Immature natural killer cell (primary cell): ENCODE measurements around the gene PDK3. TPM values are rescaled to one million over a fixed set of nuclear protein-coding genes. Genes with fewer than 3 reads are reported as not detected.

Experiments
- DNase-seq, 3 donors: peaks; one replicate each; pipeline ENCODE4 v3.0.0; 2022; ENCODE audit warnings: mixed read lengths in 1 of 3
- H3K27ac Mint-ChIP-seq, 6 donors: one replicate each; pipeline ENCODE4 v1.8.0; 2020; ENCODE audit warnings: mixed read lengths in 6 of 6, mild to moderate bottlenecking in 5 of 6, inconsistent platforms in 4 of 6, moderate library complexity in 3 of 6
- H3K27me3 Mint-ChIP-seq, 3 donors: one replicate each; pipeline ENCODE4 v1.8.0; 2020 to 2021; ENCODE audit warnings: low read depth in 3 of 3, mild to moderate bottlenecking in 3 of 3, mixed read lengths in 3 of 3, moderate library complexity in 3 of 3, inconsistent platforms in 1 of 3
- H3K36me3 Mint-ChIP-seq, 3 donors: one replicate each; pipeline ENCODE4 v1.8.0; 2020; ENCODE audit warnings: mixed read lengths in 3 of 3, inconsistent platforms in 2 of 3, mild to moderate bottlenecking in 2 of 3
- H3K4me1 Mint-ChIP-seq, 2 donors: one replicate each; pipeline ENCODE4 v1.8.0; 2020; ENCODE audit warnings: inconsistent platforms in 2 of 2, mild to moderate bottlenecking in 2 of 2, mixed read lengths in 2 of 2, moderate library complexity in 1 of 2
- H3K4me3 Mint-ChIP-seq, 5 donors: one replicate each; pipeline ENCODE4 v1.8.0; 2020; ENCODE audit warnings: mild to moderate bottlenecking in 5 of 5, mixed read lengths in 5 of 5, inconsistent platforms in 3 of 5, moderate library complexity in 3 of 5
- H3K9me3 Mint-ChIP-seq, 6 donors: one replicate each; pipeline ENCODE4 v1.8.0; 2020; ENCODE audit warnings: mild to moderate bottlenecking in 6 of 6, mixed read lengths in 6 of 6, inconsistent platforms in 4 of 6, moderate library complexity in 3 of 6
- polyA plus RNA-seq, 3 donors: library from polyadenylated mRNA; unstranded; fragments of 300-500 nt; fragmentation: Illumina TruSeq; gene quantifications; one replicate each; pipeline ENCODE4 v1.2.3, GENCODE V29; 2021

Gene PDK3
- polyA plus RNA-seq, 3 donors from 2014 or later: 48.4 to 65.8 (median 59.6) TPM

- H3K9me3 Mint-ChIP-seq: no peaks in the 10 kb centered on the region
- H3K4me1 Mint-ChIP-seq: peaks cover 15 to 16% of the 10 kb centered on the region in 2 donors
- peaks cover 0 to 1% (median 0%) of the 10 kb centered on the region in 3 donors for H3K27me3 Mint-ChIP-seq
- H3K36me3 Mint-ChIP-seq: no peaks in the 10 kb centered on the region
- DNase-seq: no peak
- H3K27ac Mint-ChIP-seq: no peak overlapping the region
- H3K4me3 Mint-ChIP-seq: no peak overlapping the region
Measured at GRCh38 chrX:24487571-24487970, 22.5 kb downstream of the PDK3 start.

DNA sequence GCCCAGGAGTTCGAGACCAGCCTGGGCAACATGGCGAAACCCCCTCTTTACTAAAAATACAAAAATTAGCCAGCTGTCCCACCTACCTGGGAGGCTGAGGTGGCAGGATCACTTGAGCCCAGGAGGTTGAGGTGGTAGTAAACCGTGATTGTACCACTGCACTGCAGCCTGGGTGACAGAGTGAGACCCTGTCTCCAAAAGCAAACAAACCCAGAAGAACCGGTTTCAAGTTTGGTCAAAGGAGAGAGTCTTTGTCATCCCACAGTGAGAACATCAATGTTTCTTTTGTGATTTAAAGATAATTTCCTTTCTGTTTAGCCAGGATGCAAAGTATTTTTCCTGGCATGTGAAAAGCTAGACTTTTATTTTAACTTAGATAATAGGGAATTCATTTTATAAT is 26.7 kb downstream of the PDK3 start:
- Mint-ChIP-seq H3K9me3 (no peaks in the 10 kb centered on the region), H3K27ac (peak overlapping the region in 1 of 6 donors; percentile 61), H3K4me3 (no peak overlapping the region), H3K27me3 (no peaks in the 10 kb centered on the region), H3K36me3 (no peaks in the 10 kb centered on the region), H3K4me1 (peaks cover 32% of the 10 kb centered on the region in 2 donors)
- DNase-seq: no peak

- Mint-ChIP-seq H3K9me3 (no peaks in the 10 kb centered on the region), H3K36me3 (no peaks in the 10 kb centered on the region), H3K4me1 (peaks cover 43% of the 10 kb centered on the region in 2 donors), H3K27me3 (peaks cover 0 to 4% (median 0%) of the 10 kb centered on the region in 3 donors), H3K4me3 (peak overlapping the region; percentile 21 to 77 (median 53)), H3K27ac (peak overlapping the region; percentile 84 to 90 (median 86))
- DNase-seq: no peak
Measured at GRCh38 chrX:24493740-24494581, 28.9 kb downstream of the PDK3 start.

- H3K27me3 Mint-ChIP-seq: peaks cover 0 to 4% (median 0%) of the 10 kb centered on the region in 3 donors
- peak; percentile 28 to 52 (median 30) for DNase-seq
- H3K27ac Mint-ChIP-seq: peak overlapping the region; percentile 84 to 90 (median 86)
- no peaks in the 10 kb centered on the region for H3K9me3 Mint-ChIP-seq
- no peaks in the 10 kb centered on the region for H3K36me3 Mint-ChIP-seq
- peak overlapping the region; percentile 3 to 77 (median 53) for H3K4me3 Mint-ChIP-seq
- H3K4me1 Mint-ChIP-seq: peaks cover 43 to 49% of the 10 kb centered on the region in 2 donors
Measured at GRCh38 chrX:24494647-24495075, 29.6 kb downstream of the PDK3 start.

DNA sequence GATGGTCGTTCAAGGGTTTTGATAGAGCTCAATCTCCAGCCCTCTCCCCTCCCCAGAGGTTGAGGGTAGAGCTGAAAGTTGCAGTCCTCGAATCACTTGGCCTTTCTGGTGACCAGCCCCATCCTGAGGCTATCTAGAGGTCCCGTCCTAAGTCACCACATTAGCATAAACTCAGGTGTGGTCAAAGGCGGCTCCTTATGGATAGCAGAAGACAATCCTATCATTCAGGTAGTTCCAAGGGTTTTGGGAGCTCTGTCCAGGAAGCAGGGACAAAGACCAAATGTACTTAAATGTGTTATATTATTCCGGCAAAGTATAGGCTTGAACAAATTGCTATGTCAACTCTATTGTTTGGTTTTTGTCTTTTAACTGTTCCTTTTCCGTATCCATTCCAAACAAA is 30.6 kb downstream of the PDK3 start:
- no peak overlapping the region for H3K4me3 Mint-ChIP-seq
- H3K4me1 Mint-ChIP-seq: peaks cover 41 to 49% of the 10 kb centered on the region in 2 donors
- DNase-seq: no peak
- H3K27me3 Mint-ChIP-seq: peaks cover 0 to 7% (median 0%) of the 10 kb centered on the region in 3 donors
- peak overlapping the region in 3 of 6 donors; percentile 28 to 86 (median 33) for H3K27ac Mint-ChIP-seq
- no peaks in the 10 kb centered on the region for H3K36me3 Mint-ChIP-seq
- H3K9me3 Mint-ChIP-seq: no peaks in the 10 kb centered on the region

DNA sequence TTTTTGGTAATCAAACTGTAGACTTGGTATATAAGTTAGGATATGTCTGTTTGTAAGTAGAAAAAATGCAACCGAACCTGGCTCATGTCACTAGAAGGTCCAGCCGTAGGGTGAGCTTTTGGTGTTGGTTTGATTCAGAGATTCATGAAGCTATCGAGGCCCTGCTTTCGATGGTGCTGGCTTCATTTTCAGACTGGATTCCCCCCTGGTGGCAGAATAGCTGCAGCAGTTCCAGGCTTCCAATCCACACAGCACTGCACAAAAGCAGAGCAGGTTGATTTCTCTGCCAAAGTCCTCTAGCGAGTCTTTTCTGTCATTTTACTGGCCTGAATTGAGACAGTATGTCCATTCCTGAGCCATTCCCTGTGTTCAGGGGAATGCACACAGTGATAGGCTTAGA is 33.1 kb downstream of the PDK3 start:
- H3K4me1 Mint-ChIP-seq: peaks cover 37 to 44% of the 10 kb centered on the region in 2 donors
- peaks cover 0 to 7% (median 0%) of the 10 kb centered on the region in 3 donors for H3K27me3 Mint-ChIP-seq
- peak overlapping the region in 3 of 5 donors; percentile 52 to 62 (median 59) for H3K4me3 Mint-ChIP-seq
- H3K9me3 Mint-ChIP-seq: no peaks in the 10 kb centered on the region
- DNase-seq: peak in 2 of 3 donors; percentile 12 to 23
- no peaks in the 10 kb centered on the region for H3K36me3 Mint-ChIP-seq
- peak overlapping the region; percentile 71 to 79 (median 74) for H3K27ac Mint-ChIP-seq

GRCh38 chrX:24498975-24499374 is 33.9 kb downstream of the PDK3 start:
- H3K9me3 Mint-ChIP-seq: no peaks in the 10 kb centered on the region
- H3K27me3 Mint-ChIP-seq: peaks cover 0 to 7% (median 0%) of the 10 kb centered on the region in 3 donors
- peak overlapping the region in 4 of 6 donors; percentile 71 to 78 (median 74) for H3K27ac Mint-ChIP-seq
- peak overlapping the region in 2 of 5 donors; percentile 20 to 48 for H3K4me3 Mint-ChIP-seq
- peaks cover 29 to 36% of the 10 kb centered on the region in 2 donors for H3K4me1 Mint-ChIP-seq
- H3K36me3 Mint-ChIP-seq: no peaks in the 10 kb centered on the region
- peak; percentile 30 to 43 (median 42) for DNase-seq

GRCh38 chrX:24506082-24506481 is 41.0 kb downstream of the PDK3 start:
- Mint-ChIP-seq H3K27me3 (peaks cover 0 to 2% (median 2%) of the 10 kb centered on the region in 3 donors), H3K36me3 (peaks cover 0 to 18% (median 9%) of the 10 kb centered on the region in 3 donors), H3K4me3 (no peak overlapping the region), H3K27ac (peak overlapping the region in 2 of 6 donors; percentile 25 to 58), H3K9me3 (no peaks in the 10 kb centered on the region), H3K4me1 (peaks cover 2 to 7% of the 10 kb centered on the region in 2 donors)
- no peak for DNase-seq

GRCh38 chrX:24508375-24508774 is 43.3 kb downstream of the PDK3 start:
- H3K36me3 Mint-ChIP-seq: peaks cover 0 to 18% (median 12%) of the 10 kb centered on the region in 3 donors
- no peak overlapping the region for H3K27ac Mint-ChIP-seq
- H3K27me3 Mint-ChIP-seq: peaks cover 0 to 2% (median 2%) of the 10 kb centered on the region in 3 donors
- DNase-seq: no peak
- H3K4me1 Mint-ChIP-seq: peaks cover 2 to 7% of the 10 kb centered on the region in 2 donors
- H3K4me3 Mint-ChIP-seq: no peak overlapping the region
- no peaks in the 10 kb centered on the region for H3K9me3 Mint-ChIP-seq

DNA sequence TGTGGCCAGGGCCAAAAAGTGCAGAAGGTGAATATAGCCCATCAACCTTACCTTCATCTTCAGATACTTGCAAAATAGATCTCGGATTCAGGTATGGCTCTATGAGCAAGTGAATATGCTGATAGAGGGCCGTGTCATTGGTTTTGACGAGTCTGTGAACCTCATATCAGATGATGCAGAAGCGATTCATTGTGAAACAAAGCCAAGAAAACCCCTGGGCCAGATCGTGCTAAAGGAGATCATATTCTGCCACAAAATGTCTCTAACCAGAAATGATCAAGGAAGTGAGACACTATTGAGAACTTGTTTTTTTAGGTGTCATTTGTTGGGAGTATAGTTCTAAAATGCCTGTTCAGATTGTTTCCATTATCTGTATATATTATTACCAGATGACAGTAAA is 48.3 kb downstream of the PDK3 start:
- Mint-ChIP-seq H3K4me3 (no peak overlapping the region), H3K27ac (peak overlapping the region in 1 of 6 donors; percentile 18), H3K9me3 (peaks cover 0 to 4% (median 0%) of the 10 kb centered on the region in 6 donors), H3K4me1 (no peaks in the 10 kb centered on the region), H3K36me3 (peaks cover 0 to 11% (median 5%) of the 10 kb centered on the region in 3 donors), H3K27me3 (peaks cover 0 to 2% (median 0%) of the 10 kb centered on the region in 3 donors)
- no peak for DNase-seq

- peaks cover 0 to 4% (median 0%) of the 10 kb centered on the region in 6 donors for H3K9me3 Mint-ChIP-seq
- H3K4me1 Mint-ChIP-seq: no peaks in the 10 kb centered on the region
- peaks cover 0 to 2% (median 0%) of the 10 kb centered on the region in 3 donors for H3K27me3 Mint-ChIP-seq
- no peak overlapping the region for H3K4me3 Mint-ChIP-seq
- no peak for DNase-seq
- peaks cover 0 to 10% (median 0%) of the 10 kb centered on the region in 3 donors for H3K36me3 Mint-ChIP-seq
- H3K27ac Mint-ChIP-seq: peak overlapping the region in 2 of 6 donors; percentile 27 to 41
Measured at GRCh38 chrX:24515447-24515846, 50.4 kb downstream of the PDK3 start.

GRCh38 chrX:24520472-24520871 is 55.4 kb downstream of the PDK3 start:
- Mint-ChIP-seq H3K36me3 (peaks cover 0 to 5% (median 4%) of the 10 kb centered on the region in 3 donors), H3K9me3 (peaks cover 0 to 4% (median 0%) of the 10 kb centered on the region in 6 donors), H3K4me1 (no peaks in the 10 kb centered on the region), H3K4me3 (no peak overlapping the region), H3K27ac (no peak overlapping the region), H3K27me3 (peaks cover 0 to 2% (median 1%) of the 10 kb centered on the region in 3 donors)
- no peak for DNase-seq

DNA sequence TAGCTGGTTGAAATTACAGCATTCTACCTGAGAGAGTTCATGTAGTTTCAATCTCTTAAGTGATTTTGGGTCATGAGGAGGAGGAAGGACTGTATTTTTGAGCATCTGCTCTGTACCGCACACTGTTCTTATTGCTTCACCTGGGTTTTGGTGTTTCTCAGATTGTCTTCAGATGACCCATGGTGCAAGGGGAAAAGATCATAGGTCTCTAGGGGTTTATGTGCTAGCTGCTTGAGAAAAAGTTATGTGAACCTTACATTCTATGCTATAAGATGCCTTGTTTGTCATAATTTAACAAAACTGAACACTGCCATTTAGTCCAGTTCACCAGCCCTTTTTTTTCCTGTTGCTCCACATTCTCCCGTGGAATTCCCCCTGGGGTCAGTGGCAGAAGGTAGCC is 60.4 kb downstream of the PDK3 start:
- Mint-ChIP-seq H3K4me3 (no peak overlapping the region), H3K4me1 (no peaks in the 10 kb centered on the region), H3K27ac (no peak overlapping the region), H3K27me3 (peaks cover 0 to 3% (median 0%) of the 10 kb centered on the region in 3 donors), H3K36me3 (peaks cover 4 to 11% (median 9%) of the 10 kb centered on the region in 3 donors), H3K9me3 (no peaks in the 10 kb centered on the region)
- no peak for DNase-seq

DNA sequence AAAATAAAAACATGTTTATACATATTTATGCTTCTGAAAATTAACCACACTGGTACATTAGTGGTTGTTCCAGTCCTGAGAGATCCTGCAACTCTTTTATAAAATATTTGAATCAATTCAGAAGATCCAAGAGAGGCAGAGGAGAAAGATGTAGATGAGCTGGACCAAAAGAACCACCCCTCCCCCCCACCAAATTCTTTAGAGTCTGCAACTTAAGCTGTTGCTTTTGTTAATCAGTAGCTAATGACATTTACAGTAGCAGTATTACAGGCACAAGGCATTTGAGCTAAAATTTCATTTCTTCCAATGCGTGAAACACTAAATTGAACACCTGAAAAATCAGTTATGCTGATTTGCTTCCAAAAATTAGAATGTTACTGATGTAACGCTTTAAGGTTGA is 61.5 kb downstream of the PDK3 start:
- H3K4me1 Mint-ChIP-seq: no peaks in the 10 kb centered on the region
- peaks cover 4 to 7% (median 5%) of the 10 kb centered on the region in 3 donors for H3K36me3 Mint-ChIP-seq
- H3K27me3 Mint-ChIP-seq: peaks cover 0 to 3% (median 0%) of the 10 kb centered on the region in 3 donors
- H3K27ac Mint-ChIP-seq: no peak overlapping the region
- H3K4me3 Mint-ChIP-seq: no peak overlapping the region
- no peaks in the 10 kb centered on the region for H3K9me3 Mint-ChIP-seq
- DNase-seq: no peak
